ENCODE measurements around the gene GALR1. TPM values are rescaled to one million over a fixed set of nuclear protein-coding genes. Genes with fewer than 3 reads are reported as not detected.

GALR1 gene
- polyA plus RNA-seq, 3 donors, result not detected

- no peaks in the 10 kb centered on the region for H4K20me1 ChIP-seq (ENCODE audit: insufficient read depth, low read length)
- no peak overlapping the region for H3K4me2 ChIP-seq (replicated peaks; ENCODE audit: extremely low read depth, low read length, poor library complexity, severe bottlenecking)
- H3K36me3 ChIP-seq (replicated peaks in 1 of 2; ENCODE audit: control insufficient read depth in 1 of 2, insufficient read depth in 2 of 2, low read length in 2 of 2), result no peaks in the 10 kb centered on the region
- H3K27me3 ChIP-seq (ENCODE audit: control insufficient read depth in 2 of 2, insufficient read depth in 2 of 2, low read length in 2 of 2), result peaks cover 35 to 83% of the 10 kb centered on the region in 2 donors
- Mint-ChIP-seq H3K36me3 (peaks cover 0 to 2% of the 10 kb centered on the region in 2 donors), H3K4me3 (peak overlapping the region in 1 of 2 donors; percentile 88), H3K27ac (no peak overlapping the region), H3K9me3 (peaks cover 6 to 36% (median 20%) of the 10 kb centered on the region in 7 donors), H3K4me1 (peaks cover 9% of the 10 kb centered on the region), H3K27me3 (ENCODE audit: low read depth in 3 of 3) (peaks cover 61 to 85% (median 65%) of the 10 kb centered on the region in 3 donors)
- H3K4me1 ChIP-seq (ENCODE audit: control insufficient read depth in 1 of 2, insufficient read depth in 2 of 2, low read length in 2 of 2), result no peaks in the 10 kb centered on the region
- WGBS (ENCODE audit: insufficient coverage), result 5% methylated on average over 66 of the region's 67 CpGs
- no peak overlapping the region for H3K4me3 ChIP-seq (replicated peaks in 1 of 3; ENCODE audit: low read depth in 2 of 3, low read length in 3 of 3)
- H3K27ac ChIP-seq (ENCODE audit: low read depth in 1 of 2, low read length in 2 of 2), result no peak overlapping the region
- no peak overlapping the region for H2AFZ ChIP-seq (ENCODE audit: insufficient read depth, low read depth, low read length, poor library complexity, severe bottlenecking)
- no peak overlapping the region for H3K9ac ChIP-seq (ENCODE audit: insufficient read depth, low read length, poor library complexity, severe bottlenecking)
- H3K9me3 ChIP-seq (replicated peaks in 1 of 2; ENCODE audit: control insufficient read depth in 1 of 2, insufficient read depth in 1 of 2, low read length in 2 of 2), result peaks cover 7 to 43% of the 10 kb centered on the region in 2 donors
- DNase-seq, result no peak
- no peaks in the 10 kb centered on the region for H3K79me2 ChIP-seq (ENCODE audit: insufficient read depth, low read length)
- intact Hi-C loops (cut with micrococcal nuclease), result no loop called here
- TF ChIP-seq, protein P1, sequence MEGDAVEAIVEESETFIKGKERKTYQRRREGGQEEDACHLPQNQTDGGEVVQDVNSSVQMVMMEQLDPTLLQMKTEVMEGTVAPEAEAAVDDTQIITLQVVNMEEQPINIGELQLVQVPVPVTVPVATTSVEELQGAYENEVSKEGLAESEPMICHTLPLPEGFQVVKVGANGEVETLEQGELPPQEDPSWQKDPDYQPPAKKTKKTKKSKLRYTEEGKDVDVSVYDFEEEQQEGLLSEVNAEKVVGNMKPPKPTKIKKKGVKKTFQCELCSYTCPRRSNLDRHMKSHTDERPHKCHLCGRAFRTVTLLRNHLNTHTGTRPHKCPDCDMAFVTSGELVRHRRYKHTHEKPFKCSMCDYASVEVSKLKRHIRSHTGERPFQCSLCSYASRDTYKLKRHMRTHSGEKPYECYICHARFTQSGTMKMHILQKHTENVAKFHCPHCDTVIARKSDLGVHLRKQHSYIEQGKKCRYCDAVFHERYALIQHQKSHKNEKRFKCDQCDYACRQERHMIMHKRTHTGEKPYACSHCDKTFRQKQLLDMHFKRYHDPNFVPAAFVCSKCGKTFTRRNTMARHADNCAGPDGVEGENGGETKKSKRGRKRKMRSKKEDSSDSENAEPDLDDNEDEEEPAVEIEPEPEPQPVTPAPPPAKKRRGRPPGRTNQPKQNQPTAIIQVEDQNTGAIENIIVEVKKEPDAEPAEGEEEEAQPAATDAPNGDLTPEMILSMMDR (IDR thresholded peaks at IDR 0.05), result no peak
These were observed 1.5 kb downstream of the GALR1 start for GRCh38 chr18:77250926-77251729.

- Mint-ChIP-seq H3K36me3 (peaks cover 0 to 2% of the 10 kb centered on the region in 2 donors), H3K27ac (no peak overlapping the region), H3K4me3 (peak overlapping the region in 1 of 2 donors; percentile 36), H3K4me1 (peaks cover 9% of the 10 kb centered on the region), H3K9me3 (peaks cover 4 to 34% (median 17%) of the 10 kb centered on the region in 7 donors), H3K27me3 (ENCODE audit: low read depth in 3 of 3) (peaks cover 57 to 85% (median 67%) of the 10 kb centered on the region in 3 donors)
- no peak overlapping the region for H3K4me2 ChIP-seq (replicated peaks; ENCODE audit: extremely low read depth, low read length, poor library complexity, severe bottlenecking)
- no peaks in the 10 kb centered on the region for H4K20me1 ChIP-seq (ENCODE audit: insufficient read depth, low read length)
- H3K9ac ChIP-seq (ENCODE audit: insufficient read depth, low read length, poor library complexity, severe bottlenecking), result no peak overlapping the region
- 3% methylated on average over 8 of the region's 20 CpGs for WGBS (ENCODE audit: insufficient coverage)
- H3K4me1 ChIP-seq (ENCODE audit: control insufficient read depth in 1 of 2, insufficient read depth in 2 of 2, low read length in 2 of 2), result no peaks in the 10 kb centered on the region
- intact Hi-C loops (cut with micrococcal nuclease), result no loop called here
- H3K36me3 ChIP-seq (replicated peaks in 1 of 2; ENCODE audit: control insufficient read depth in 1 of 2, insufficient read depth in 2 of 2, low read length in 2 of 2), result no peaks in the 10 kb centered on the region
- H3K27ac ChIP-seq (ENCODE audit: low read depth in 1 of 2, low read length in 2 of 2), result no peak overlapping the region
- no peaks in the 10 kb centered on the region for H3K79me2 ChIP-seq (ENCODE audit: insufficient read depth, low read length)
- TF ChIP-seq, protein P1 (IDR thresholded peaks at IDR 0.05), result no peak
- peaks cover 7 to 40% of the 10 kb centered on the region in 2 donors for H3K9me3 ChIP-seq (replicated peaks in 1 of 2; ENCODE audit: control insufficient read depth in 1 of 2, insufficient read depth in 1 of 2, low read length in 2 of 2)
- H3K27me3 ChIP-seq (ENCODE audit: control insufficient read depth in 2 of 2, insufficient read depth in 2 of 2, low read length in 2 of 2), result peaks cover 32 to 78% of the 10 kb centered on the region in 2 donors
- DNase-seq, result no peak
- no peak overlapping the region for H3K4me3 ChIP-seq (replicated peaks in 1 of 3; ENCODE audit: low read depth in 2 of 3, low read length in 3 of 3)
- no peak overlapping the region for H2AFZ ChIP-seq (ENCODE audit: insufficient read depth, low read depth, low read length, poor library complexity, severe bottlenecking)
These were observed 2.0 kb downstream of the GALR1 start for GRCh38 chr18:77251730-77252050.

All from CD14-positive monocyte (primary cell).